Calu3 (cell line): ENCODE measurements around the gene PTPMT1. TPM values are rescaled to one million over a fixed set of nuclear protein-coding genes. Genes with fewer than 3 reads are reported as not detected.

ENCODE experiments used
- Bru-seq: library from RNA; stranded (reverse); fragments of 400-500 nt; gene quantifications from one replicate; lab custom pipeline; 2021; lab: Mats Ljungman, UMichigan
- BruChase-seq, 2 experiments: library from RNA; stranded (reverse); fragments of 400-500 nt; gene quantifications; one replicate each; lab custom pipeline; 2021; lab: Mats Ljungman, UMichigan
- BruUV-seq: library from RNA; stranded (reverse); fragments of 400-500 nt; replicated peaks from 2 replicates; lab custom pipeline; 2021; lab: Mats Ljungman, UMichigan
- CTCF ChIA-PET: fragments of 300-600 bp; sonication (Branson Sonifier 250); formaldehyde crosslinking; loops from one replicate; lab custom pipeline; 2022; ENCODE audit warnings: antibody characterized with exemption; lab: Charles Lee
- DNase-seq: peaks from one replicate; pipeline ENCODE4 v3.0.0; 2022
- H3K27ac Mint-ChIP-seq: one replicate; pipeline ENCODE4 v1.8.0; 2022; ENCODE audit warnings: mixed read lengths; ENCODE audit not compliant: unreplicated experiment
- H3K27me3 Mint-ChIP-seq: one replicate; pipeline ENCODE4 v1.8.0; 2022; ENCODE audit warnings: mixed read lengths; ENCODE audit not compliant: unreplicated experiment
- H3K36me3 Mint-ChIP-seq: one replicate; pipeline ENCODE4 v1.8.0; 2022; ENCODE audit warnings: mild to moderate bottlenecking, moderate library complexity, mixed read lengths; ENCODE audit not compliant: insufficient read depth, unreplicated experiment
- H3K4me1 Mint-ChIP-seq: one replicate; pipeline ENCODE4 v1.8.0; 2022; ENCODE audit warnings: mild to moderate bottlenecking, low read depth, mixed read lengths; ENCODE audit not compliant: unreplicated experiment
- H3K4me3 Mint-ChIP-seq: one replicate; pipeline ENCODE4 v1.8.0; 2022; ENCODE audit warnings: mild to moderate bottlenecking, low read depth, moderate library complexity, mixed read lengths; ENCODE audit not compliant: unreplicated experiment
- H3K9me3 Mint-ChIP-seq: one replicate; pipeline ENCODE4 v1.8.0; 2022; ENCODE audit warnings: low read depth, mixed read lengths; ENCODE audit not compliant: unreplicated experiment
- CTCF ChIP-seq: fragments of 200-600 bp; IDR thresholded peaks from one replicate; pipeline ENCODE4 v1.8.0; 2022; ENCODE audit warnings: antibody characterized with exemption; ENCODE audit not compliant: unreplicated experiment
- intact Hi-C: fragments of 100-400 bp; cut with micrococcal nuclease; formaldehyde crosslinking; loops from one replicate; pipeline ENCODE4 v1.10.0; 2022; ENCODE audit not compliant: unreplicated experiment
- long read RNA-seq: library from polyadenylated mRNA; stranded (forward); transcript quantifications from one replicate; pipeline ENCODE4 v2.0.0, GENCODE V29; 2022
- total RNA-seq: library from RNA; stranded (reverse); gene quantifications from 2 replicates; pipeline ENCODE4 v1.2.3, GENCODE V29; 2022

PTPMT1 gene
- total RNA-seq: 49.0 and 49.7 TPM in 2 replicates
- Bru-seq, nascent RNA: percentile 68 among the genes with signal in this experiment
- BruChase-seq, experiment 1, labeled RNA remaining after a 6-hour chase: percentile 73 among the genes with signal in this experiment
- percentile 71 among the genes with signal in this experiment for BruChase-seq, experiment 2, labeled RNA remaining after a 2-hour chase
- long read RNA-seq, transcript PTPMT1-205 (3 exons, 1,611 nt): minor isoform, 15 of 140 reads
- long read RNA-seq, transcript PTPMT1-203 (2 exons, 1,014 nt): minor isoform, 21 of 140 reads
- long read RNA-seq, transcript PTPMT1-202 (4 exons, 768 nt): major isoform, 70 of 140 reads
- long read RNA-seq, transcript PTPMT1-201 (3 exons, 928 nt): minor isoform, 27 of 140 reads
- long read RNA-seq, partial matches to known transcripts: 7 of 140 reads
- long read RNA-seq, other reads (novel, unspliced or antisense): 0 of 140 reads

- peaks cover 7% of the 10 kb centered on the region for H3K4me1 Mint-ChIP-seq
- intact Hi-C loops: no loop called here
Observed at GRCh38 chr11:47565340-47566148, at the start of gene PTPMT1. TSS of gene PTPMT1 (plus strand) at chr11:47565599. CDS start at chr11:47565623, 24 bp downstream.

GRCh38 chr11:47516155-47516554 is 49.2 kb upstream of the PTPMT1 start:
- CTCF ChIA-PET: interaction anchor here (0.7 kb wide), 1 partner anchor 74 kb away, joined by 4 read pairs; no protein-coding TSS in a partner anchor
- Mint-ChIP-seq H3K9me3 (no peaks in the 10 kb centered on the region), H3K36me3 (peaks cover 19% of the 10 kb centered on the region), H3K27me3 (no peaks in the 10 kb centered on the region), H3K4me3 (no peak overlapping the region), H3K27ac (no peak overlapping the region), H3K4me1 (peaks cover 42% of the 10 kb centered on the region)
- DNase-seq: no peak
- intact Hi-C loops: no loop called here
- no peak for TF ChIP-seq CTCF
- no TSS peak for BruUV-seq

More at GRCh38 chr11:47565340-47566148, at the start of gene PTPMT1:
- CTCF ChIA-PET: interaction anchor here (0.6 to 1.3 kb wide), 5 partner anchors 8 to 133 kb away, joined by 3 to 4 read pairs (median 3); no protein-coding TSS in a partner anchor
- Mint-ChIP-seq H3K4me3 (peak within 1 kb of the TSS; percentile 82), H3K36me3 (peaks cover 24% of the 10 kb centered on the region), H3K27me3 (no peaks in the 10 kb centered on the region), H3K27ac (no peak within 1 kb of the TSS), H3K9me3 (no peaks in the 10 kb centered on the region)
- BruUV-seq: no TSS peak
- no peak for TF ChIP-seq CTCF
- DNase-seq: peak; percentile 81

GRCh38 chr11:47516984-47517853 is 48.2 kb upstream of the PTPMT1 start:
- intact Hi-C loops: no loop called here
- CTCF ChIA-PET: interaction anchor here (0.7 kb wide), 1 partner anchor 263 kb away, joined by 4 read pairs; no protein-coding TSS in a partner anchor
- no peak for DNase-seq
- no peak for TF ChIP-seq CTCF
- no TSS peak for BruUV-seq
- Mint-ChIP-seq H3K9me3 (no peaks in the 10 kb centered on the region), H3K4me1 (peaks cover 42% of the 10 kb centered on the region), H3K27ac (no peak overlapping the region), H3K27me3 (no peaks in the 10 kb centered on the region), H3K4me3 (no peak overlapping the region), H3K36me3 (peaks cover 19% of the 10 kb centered on the region)
